ENCODE results near the gene REXO5.
"Not testable (repeated sequence)": the region's sequence is repeated elsewhere in the genome, so short reads cannot be mapped to it uniquely, and the experiment has no call there.

REXO5 gene

DNA sequence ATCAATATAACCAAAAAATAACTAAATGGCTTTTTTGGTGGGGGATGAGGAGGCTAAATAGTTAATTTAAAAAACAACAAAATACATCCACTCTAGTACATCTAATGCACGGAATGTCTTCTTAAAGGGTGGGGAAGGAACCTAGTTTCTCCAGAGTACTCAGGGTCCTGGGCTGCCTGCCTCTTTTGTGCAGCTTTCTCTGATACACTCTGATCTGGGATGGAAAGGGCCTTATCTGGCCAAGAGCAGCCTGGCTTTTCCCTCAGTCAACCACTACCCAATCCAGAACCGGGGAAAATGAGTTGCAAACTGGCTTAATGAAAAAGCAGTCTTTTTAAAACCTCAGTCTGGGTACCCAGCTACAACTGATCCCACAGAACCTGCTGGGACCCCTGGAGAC is 51.0 kb downstream of the REXO5 start:
- no peaks in the 10 kb centered on the region for H3K79me2 ChIP-seq (ENCODE audit: insufficient read depth, low read length)
- no peaks in the 10 kb centered on the region for H3K27me3 ChIP-seq (ENCODE audit: insufficient read depth, low read length, poor library complexity)
- no peaks in the 10 kb centered on the region for H3K9me3 ChIP-seq (ENCODE audit: insufficient read depth, low read length, severe bottlenecking)
- DNase-seq, result no peak
- no peak overlapping the region for H3K4me2 ChIP-seq (ENCODE audit: insufficient read depth, low read length)
- H3K27ac ChIP-seq (ENCODE audit: low read length), result no peak overlapping the region
- TF ChIP-seq EZH2 (IDR thresholded peaks at IDR 0.05; ENCODE audit: borderline replicate concordance, low read depth, low read length, severe bottlenecking), result no peak
- TF ChIP-seq, protein P1, sequence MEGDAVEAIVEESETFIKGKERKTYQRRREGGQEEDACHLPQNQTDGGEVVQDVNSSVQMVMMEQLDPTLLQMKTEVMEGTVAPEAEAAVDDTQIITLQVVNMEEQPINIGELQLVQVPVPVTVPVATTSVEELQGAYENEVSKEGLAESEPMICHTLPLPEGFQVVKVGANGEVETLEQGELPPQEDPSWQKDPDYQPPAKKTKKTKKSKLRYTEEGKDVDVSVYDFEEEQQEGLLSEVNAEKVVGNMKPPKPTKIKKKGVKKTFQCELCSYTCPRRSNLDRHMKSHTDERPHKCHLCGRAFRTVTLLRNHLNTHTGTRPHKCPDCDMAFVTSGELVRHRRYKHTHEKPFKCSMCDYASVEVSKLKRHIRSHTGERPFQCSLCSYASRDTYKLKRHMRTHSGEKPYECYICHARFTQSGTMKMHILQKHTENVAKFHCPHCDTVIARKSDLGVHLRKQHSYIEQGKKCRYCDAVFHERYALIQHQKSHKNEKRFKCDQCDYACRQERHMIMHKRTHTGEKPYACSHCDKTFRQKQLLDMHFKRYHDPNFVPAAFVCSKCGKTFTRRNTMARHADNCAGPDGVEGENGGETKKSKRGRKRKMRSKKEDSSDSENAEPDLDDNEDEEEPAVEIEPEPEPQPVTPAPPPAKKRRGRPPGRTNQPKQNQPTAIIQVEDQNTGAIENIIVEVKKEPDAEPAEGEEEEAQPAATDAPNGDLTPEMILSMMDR (IDR thresholded peaks at IDR 0.05; ENCODE audit: borderline replicate concordance, extremely low read depth, low read length, poor library complexity, severe bottlenecking), result no peak
- no peak overlapping the region for H3K4me3 ChIP-seq (ENCODE audit: low read depth in 1 of 2, low read length in 2 of 2)
- no peak for ATAC-seq (ENCODE audit: insufficient read depth, low read depth)
- H4K20me1 ChIP-seq (ENCODE audit: insufficient read depth, low read length), result peaks cover 10% of the 10 kb centered on the region; the same call in 1 of the 2 replicates
- peaks cover 10% of the 10 kb centered on the region for H3K36me3 ChIP-seq (ENCODE audit: insufficient read depth, low read length)
- no peaks in the 10 kb centered on the region for H3K4me1 ChIP-seq (ENCODE audit: insufficient read depth, low read length)
- H3K9ac ChIP-seq (ENCODE audit: low read depth, low read length), result no peak overlapping the region
- no peak overlapping the region for H2AFZ ChIP-seq (ENCODE audit: low read depth, low read length)

DNA sequence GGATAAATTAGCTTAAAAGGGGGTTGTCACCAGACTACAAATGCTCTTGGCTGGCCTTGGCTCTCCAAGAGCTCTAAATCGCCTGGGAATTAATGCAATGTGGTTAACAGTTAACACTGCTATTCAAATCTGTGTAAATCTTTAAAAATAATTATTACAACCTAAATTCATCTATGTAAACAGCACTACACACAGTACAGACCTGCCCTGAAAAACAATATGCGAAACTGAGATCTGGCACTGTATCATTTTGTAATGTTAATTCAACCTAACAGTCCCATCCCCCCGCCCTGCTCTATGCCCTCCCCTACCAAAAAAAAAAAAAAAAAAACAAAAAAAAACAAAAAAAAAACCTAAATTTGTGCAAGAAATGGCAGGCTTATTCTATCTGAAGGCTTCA is 52.9 kb downstream of the REXO5 start:
- no peaks in the 10 kb centered on the region for H3K27me3 ChIP-seq (ENCODE audit: insufficient read depth, low read length, poor library complexity)
- peaks cover 13% of the 10 kb centered on the region; the same call in 1 of the 2 replicates for H4K20me1 ChIP-seq (ENCODE audit: insufficient read depth, low read length)
- H3K9me3 ChIP-seq (ENCODE audit: insufficient read depth, low read length, severe bottlenecking), result no peaks in the 10 kb centered on the region
- H3K4me1 ChIP-seq (ENCODE audit: insufficient read depth, low read length), result no peaks in the 10 kb centered on the region
- no peak overlapping the region for H3K4me2 ChIP-seq (ENCODE audit: insufficient read depth, low read length)
- no peaks in the 10 kb centered on the region for H3K79me2 ChIP-seq (ENCODE audit: insufficient read depth, low read length)
- ATAC-seq (ENCODE audit: insufficient read depth, low read depth) (no peak), DNase-seq (no peak)
- no peak overlapping the region for H3K9ac ChIP-seq (ENCODE audit: low read depth, low read length)
- no peak overlapping the region for H2AFZ ChIP-seq (ENCODE audit: low read depth, low read length)
- peaks cover 12% of the 10 kb centered on the region for H3K36me3 ChIP-seq (ENCODE audit: insufficient read depth, low read length)
- no peak overlapping the region for H3K4me3 ChIP-seq (ENCODE audit: low read depth in 1 of 2, low read length in 2 of 2)
- no peak overlapping the region for H3K27ac ChIP-seq (ENCODE audit: low read length)
- TF ChIP-seq, protein P1 (IDR thresholded peaks at IDR 0.05; ENCODE audit: borderline replicate concordance, extremely low read depth, low read length, poor library complexity, severe bottlenecking), result no peak
- no peak for TF ChIP-seq EZH2 (IDR thresholded peaks at IDR 0.05; ENCODE audit: borderline replicate concordance, low read depth, low read length, severe bottlenecking)

GRCh38 chr16:20859699-20860098 is 53.4 kb downstream of the REXO5 start:
- H3K4me1 ChIP-seq (ENCODE audit: insufficient read depth, low read length), result no peaks in the 10 kb centered on the region
- no peaks in the 10 kb centered on the region for H3K9me3 ChIP-seq (ENCODE audit: insufficient read depth, low read length, severe bottlenecking)
- no peak overlapping the region for H3K9ac ChIP-seq (ENCODE audit: low read depth, low read length)
- H2AFZ ChIP-seq (ENCODE audit: low read depth, low read length), result no peak overlapping the region
- H3K27me3 ChIP-seq (ENCODE audit: insufficient read depth, low read length, poor library complexity), result no peaks in the 10 kb centered on the region
- no peaks in the 10 kb centered on the region for H3K79me2 ChIP-seq (ENCODE audit: insufficient read depth, low read length)
- no peak overlapping the region for H3K27ac ChIP-seq (ENCODE audit: low read length)
- no peak overlapping the region for H3K4me2 ChIP-seq (ENCODE audit: insufficient read depth, low read length)
- ATAC-seq (ENCODE audit: insufficient read depth, low read depth), result no peak
- TF ChIP-seq, protein P1 (IDR thresholded peaks at IDR 0.05; ENCODE audit: borderline replicate concordance, extremely low read depth, low read length, poor library complexity, severe bottlenecking), result no peak
- TF ChIP-seq EZH2 (IDR thresholded peaks at IDR 0.05; ENCODE audit: borderline replicate concordance, low read depth, low read length, severe bottlenecking), result no peak
- peaks cover 12% of the 10 kb centered on the region for H3K36me3 ChIP-seq (ENCODE audit: insufficient read depth, low read length)
- no peak for DNase-seq
- no peak overlapping the region for H3K4me3 ChIP-seq (ENCODE audit: low read depth in 1 of 2, low read length in 2 of 2)
- peaks cover 13% of the 10 kb centered on the region; the same call in 1 of the 2 replicates for H4K20me1 ChIP-seq (ENCODE audit: insufficient read depth, low read length)

- Histone ChIP-seq H3K36me3 (ENCODE audit: insufficient read depth, low read length) (peaks cover 12% of the 10 kb centered on the region), H3K4me2 (ENCODE audit: insufficient read depth, low read length) (no peak overlapping the region), H3K27me3 (ENCODE audit: insufficient read depth, low read length, poor library complexity) (no peaks in the 10 kb centered on the region), H3K9me3 (ENCODE audit: insufficient read depth, low read length, severe bottlenecking) (no peaks in the 10 kb centered on the region), H3K79me2 (ENCODE audit: insufficient read depth, low read length) (no peaks in the 10 kb centered on the region), H3K9ac (ENCODE audit: low read depth, low read length) (no peak overlapping the region), H3K4me3 (ENCODE audit: low read depth in 1 of 2, low read length in 2 of 2) (no peak overlapping the region), H4K20me1 (ENCODE audit: insufficient read depth, low read length) (peaks cover 13% of the 10 kb centered on the region; the same call in 1 of the 2 replicates), H3K4me1 (ENCODE audit: insufficient read depth, low read length) (no peaks in the 10 kb centered on the region), H3K27ac (ENCODE audit: low read length) (no peak overlapping the region), H2AFZ (ENCODE audit: low read depth, low read length) (no peak overlapping the region)
- ATAC-seq (ENCODE audit: insufficient read depth, low read depth), result no peak
- TF ChIP-seq EZH2 (IDR thresholded peaks at IDR 0.05; ENCODE audit: borderline replicate concordance, low read depth, low read length, severe bottlenecking), result no peak
- TF ChIP-seq, protein P1 (IDR thresholded peaks at IDR 0.05; ENCODE audit: borderline replicate concordance, extremely low read depth, low read length, poor library complexity, severe bottlenecking), result no peak
- no peak for DNase-seq
Observed at GRCh38 chr16:20860361-20860760, 54.0 kb downstream of the REXO5 start.

GRCh38 chr16:20860995-20861394 is 54.7 kb downstream of the REXO5 start:
- not testable (repeated sequence) for H3K79me2 ChIP-seq (ENCODE audit: insufficient read depth, low read length); H3K27ac ChIP-seq (ENCODE audit: low read length); H3K4me3 ChIP-seq (ENCODE audit: low read depth in 1 of 2, low read length in 2 of 2); H3K4me1 ChIP-seq (ENCODE audit: insufficient read depth, low read length); H3K9me3 ChIP-seq (ENCODE audit: insufficient read depth, low read length, severe bottlenecking); DNase-seq; ATAC-seq (ENCODE audit: insufficient read depth, low read depth); H2AFZ ChIP-seq (ENCODE audit: low read depth, low read length); H3K27me3 ChIP-seq (ENCODE audit: insufficient read depth, low read length, poor library complexity); H3K9ac ChIP-seq (ENCODE audit: low read depth, low read length); H3K4me2 ChIP-seq (ENCODE audit: insufficient read depth, low read length)
- Histone ChIP-seq H4K20me1 (ENCODE audit: insufficient read depth, low read length) (peaks cover 13% of the 10 kb centered on the region; the same call in 1 of the 2 replicates), H3K36me3 (ENCODE audit: insufficient read depth, low read length) (peaks cover 12% of the 10 kb centered on the region)
